H1 (cell line): Measurements from ENCODE around the gene ADRA2A. TPM values are rescaled to one million over a fixed set of nuclear protein-coding genes. Genes with fewer than 3 reads are reported as not detected.

Source experiments
- ATF2 ChIP-seq: IDR thresholded peaks from 2 replicates; pipeline ENCODE4 v1.6.1; 2012; ENCODE audit warnings: low read length, inconsistent platforms
- CBX8 ChIP-seq: fragments of 300-800, 300-1000 bp; sonication (generic); IDR thresholded peaks from 2 replicates; pipeline ENCODE4 v1.7.1; 2016; ENCODE audit warnings: low read depth, low read length, borderline replicate concordance
- E2F6 ChIP-seq: IDR thresholded peaks from 2 replicates; pipeline ENCODE4 v1.6.1; 2012; ENCODE audit warnings: inconsistent platforms
- HDAC6 ChIP-seq: IDR thresholded peaks from one replicate; pipeline ENCODE4 v1.7.1; 2012; ENCODE audit warnings: low read depth, mild to moderate bottlenecking, inconsistent platforms, low read length, moderate library complexity
- KDM1A ChIP-seq: fragments of 200-600, 300-600 bp; sonication (generic); IDR thresholded peaks from 2 replicates; pipeline ENCODE4 v1.7.1; 2016; ENCODE audit warnings: mild to moderate bottlenecking, low read length, borderline replicate concordance
- KDM4A ChIP-seq: IDR thresholded peaks from one replicate; pipeline ENCODE4 v1.7.1; 2012; ENCODE audit warnings: low read depth, mild to moderate bottlenecking, moderate library complexity, low read length, inconsistent platforms; ENCODE audit not compliant: severe bottlenecking
- SP2 ChIP-seq: IDR thresholded peaks from 2 replicates; pipeline ENCODE4 v1.6.1; 2012; ENCODE audit warnings: mild to moderate bottlenecking, low read length, inconsistent platforms
- polyA plus RNA-seq, 7 experiments: library from polyadenylated mRNA; depleted of rRNA in 3 of 7; stranded (reverse) in 5 of 7; unstranded in 2 of 7; fragments of >200 nt in 5 of 7; fragments of 200-250 nt in 2 of 7; gene quantifications; 1 replicate in 5 of 7; 2 replicates in 1 of 7; 4 replicates in 1 of 7; pipeline versions ENCODE4 v1.2.1 to v1.2.3, GENCODE V29; 2011 to 2013; ENCODE audit warnings: missing spikeins in 2 of 7, mixed read lengths in 2 of 7
- total RNA-seq: library from RNA; stranded (reverse); fragmentation: NEBNext Ultra II Directional; extraction: Animal tissue kit (Norgen Biotek cat#: 25700); gene quantifications from 2 replicates; pipeline ENCODE4 v1.2.1, GENCODE V29; 2021

The ADRA2A gene
- total and polyA plus RNA-seq, 2 of the 8 experiments (the other 6 are each of a cell fraction or from before 2014, with no cell fraction given), result 5.9 to 6.2 TPM

GRCh38 chr10:111087968-111088505 is 11.2 kb downstream of the ADRA2A start (continued):
- no peak for TF ChIP-seq KDM4A
- TF ChIP-seq SP2, result no peak
- TF ChIP-seq E2F6, result no peak
- no peak for TF ChIP-seq HDAC6
- TF ChIP-seq ATF2, result no peak
- no peak for TF ChIP-seq KDM1A
- no peak for TF ChIP-seq CBX8
